ENCODE data around the gene TBX1.

DNA sequence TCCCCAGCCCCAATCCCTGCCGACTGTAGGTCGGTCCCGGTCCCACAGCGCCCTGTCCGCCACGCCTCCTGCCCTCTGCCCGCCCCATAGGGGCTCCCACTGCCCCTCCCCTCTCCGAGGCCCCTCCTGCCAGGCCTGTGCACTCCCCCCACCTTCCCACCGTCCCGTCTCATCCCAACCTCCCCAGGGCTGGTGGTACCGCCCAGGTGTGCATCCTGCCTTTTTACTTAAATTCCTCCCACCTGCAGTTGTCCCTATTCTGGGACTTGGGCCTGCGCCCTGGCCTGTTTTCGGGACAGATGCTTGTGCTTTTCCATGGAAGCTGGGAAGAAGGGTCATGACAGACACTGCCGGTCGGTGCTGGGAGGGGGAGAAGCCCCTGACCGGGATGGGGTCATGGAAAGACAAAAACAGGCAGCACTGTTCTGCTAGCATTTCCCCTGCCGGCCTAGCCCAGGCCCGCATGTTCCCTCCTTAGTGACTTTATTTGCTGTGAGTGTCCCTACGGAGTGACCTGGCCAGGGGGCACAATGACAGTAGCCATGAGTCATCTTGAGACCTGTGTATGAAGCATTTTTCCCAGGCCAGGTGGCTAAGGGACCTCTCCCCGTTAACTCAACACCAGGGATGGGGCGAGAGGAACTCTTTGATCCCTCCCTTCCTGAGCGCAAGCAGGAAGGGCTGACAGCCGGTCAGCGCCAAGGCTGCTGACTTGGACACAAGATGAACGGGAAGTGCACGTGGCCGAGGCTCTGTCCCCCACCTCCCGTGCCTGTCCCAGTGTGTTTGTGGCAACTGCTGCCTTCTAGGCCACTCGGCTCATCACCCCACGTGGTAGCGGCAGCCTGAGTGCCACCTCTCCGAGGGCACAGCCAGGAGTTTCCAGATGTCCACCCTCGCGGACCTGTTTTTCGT, 7.1 kb downstream of the TBX1 start:
- TF ChIP-seq, protein P1, sequence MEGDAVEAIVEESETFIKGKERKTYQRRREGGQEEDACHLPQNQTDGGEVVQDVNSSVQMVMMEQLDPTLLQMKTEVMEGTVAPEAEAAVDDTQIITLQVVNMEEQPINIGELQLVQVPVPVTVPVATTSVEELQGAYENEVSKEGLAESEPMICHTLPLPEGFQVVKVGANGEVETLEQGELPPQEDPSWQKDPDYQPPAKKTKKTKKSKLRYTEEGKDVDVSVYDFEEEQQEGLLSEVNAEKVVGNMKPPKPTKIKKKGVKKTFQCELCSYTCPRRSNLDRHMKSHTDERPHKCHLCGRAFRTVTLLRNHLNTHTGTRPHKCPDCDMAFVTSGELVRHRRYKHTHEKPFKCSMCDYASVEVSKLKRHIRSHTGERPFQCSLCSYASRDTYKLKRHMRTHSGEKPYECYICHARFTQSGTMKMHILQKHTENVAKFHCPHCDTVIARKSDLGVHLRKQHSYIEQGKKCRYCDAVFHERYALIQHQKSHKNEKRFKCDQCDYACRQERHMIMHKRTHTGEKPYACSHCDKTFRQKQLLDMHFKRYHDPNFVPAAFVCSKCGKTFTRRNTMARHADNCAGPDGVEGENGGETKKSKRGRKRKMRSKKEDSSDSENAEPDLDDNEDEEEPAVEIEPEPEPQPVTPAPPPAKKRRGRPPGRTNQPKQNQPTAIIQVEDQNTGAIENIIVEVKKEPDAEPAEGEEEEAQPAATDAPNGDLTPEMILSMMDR (optimal IDR thresholded peaks at IDR 0.05 in 1 of 3, IDR thresholded peaks at IDR 0.05 in 1 of 3, conservative IDR thresholded peaks at IDR 0.05 in 1 of 3; ENCODE audit: extremely low read depth in 1 of 3, insufficient read depth in 2 of 3, low read length in 3 of 3), result no peak
- TF ChIP-seq EZH2 (IDR thresholded peaks at IDR 0.05; ENCODE audit: low read length), result no peak

Data from keratinocyte (primary cell).